Omental fat pad (tissue), 4 donors: ENCODE results near the gene APOBEC3C. TPM values are rescaled to one million over a fixed set of nuclear protein-coding genes. Genes with fewer than 3 reads are reported as not detected.
"Not testable (repeated sequence)": the region's sequence is repeated elsewhere in the genome, so short reads cannot be mapped to it uniquely, and the experiment has no call there.

ENCODE experiments used
- ATAC-seq: fragments of 150-250 bp; one replicate; pipeline ENCODE4 v1.9.1; 2016; ENCODE audit warnings: mild to moderate bottlenecking, moderate library complexity; ENCODE audit not compliant: low FRiP score
- DNase-seq: peaks from one replicate; pipeline ENCODE4 v3.0.0-alpha.2; 2019; ENCODE audit warnings: low spot score
- total RNA-seq, 4 donors: library from RNA; depleted of rRNA; stranded (reverse); fragments of >200 nt; gene quantifications; one replicate each; pipeline ENCODE4 v1.1.0, GENCODE V29; 2016
- TF ChIP-seq, protein P1 (sequence below), 3 donors: fragments of 450-650 bp; IDR thresholded peaks; one replicate each; pipeline ENCODE4 v1.5.1; 2016 to 2017; ENCODE audit warnings: antibody characterized with exemption in 3 of 3, mild to moderate bottlenecking in 3 of 3, moderate library complexity in 2 of 3

Gene APOBEC3C
- total RNA-seq, 4 donors from 2014 or later = 5.8 to 11.0 (median 7.8) TPM

DNA sequence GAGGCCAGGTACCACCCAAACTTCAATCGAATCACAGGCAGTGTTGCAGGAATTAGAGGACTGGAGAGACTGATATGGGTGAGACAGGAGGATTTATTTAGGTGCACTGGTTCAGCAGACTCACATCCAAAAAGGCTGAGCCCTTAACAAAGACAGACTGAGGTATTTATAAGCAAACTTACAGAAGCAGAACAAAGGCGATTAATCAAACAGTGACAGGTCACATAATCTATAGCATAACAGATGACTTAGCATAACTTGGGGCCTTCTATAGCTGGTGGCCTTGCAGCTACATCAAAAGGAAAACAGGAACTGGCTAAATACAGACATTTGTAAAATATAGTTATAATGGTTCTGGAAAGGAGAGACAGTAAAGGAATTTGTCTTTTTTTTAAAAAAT is 29.8 kb upstream of the APOBEC3C start:
- no peak for ATAC-seq
- TF ChIP-seq, protein P1, sequence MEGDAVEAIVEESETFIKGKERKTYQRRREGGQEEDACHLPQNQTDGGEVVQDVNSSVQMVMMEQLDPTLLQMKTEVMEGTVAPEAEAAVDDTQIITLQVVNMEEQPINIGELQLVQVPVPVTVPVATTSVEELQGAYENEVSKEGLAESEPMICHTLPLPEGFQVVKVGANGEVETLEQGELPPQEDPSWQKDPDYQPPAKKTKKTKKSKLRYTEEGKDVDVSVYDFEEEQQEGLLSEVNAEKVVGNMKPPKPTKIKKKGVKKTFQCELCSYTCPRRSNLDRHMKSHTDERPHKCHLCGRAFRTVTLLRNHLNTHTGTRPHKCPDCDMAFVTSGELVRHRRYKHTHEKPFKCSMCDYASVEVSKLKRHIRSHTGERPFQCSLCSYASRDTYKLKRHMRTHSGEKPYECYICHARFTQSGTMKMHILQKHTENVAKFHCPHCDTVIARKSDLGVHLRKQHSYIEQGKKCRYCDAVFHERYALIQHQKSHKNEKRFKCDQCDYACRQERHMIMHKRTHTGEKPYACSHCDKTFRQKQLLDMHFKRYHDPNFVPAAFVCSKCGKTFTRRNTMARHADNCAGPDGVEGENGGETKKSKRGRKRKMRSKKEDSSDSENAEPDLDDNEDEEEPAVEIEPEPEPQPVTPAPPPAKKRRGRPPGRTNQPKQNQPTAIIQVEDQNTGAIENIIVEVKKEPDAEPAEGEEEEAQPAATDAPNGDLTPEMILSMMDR (IDR thresholded peaks at IDR 0.05) = no peak
- no peak for DNase-seq

DNA sequence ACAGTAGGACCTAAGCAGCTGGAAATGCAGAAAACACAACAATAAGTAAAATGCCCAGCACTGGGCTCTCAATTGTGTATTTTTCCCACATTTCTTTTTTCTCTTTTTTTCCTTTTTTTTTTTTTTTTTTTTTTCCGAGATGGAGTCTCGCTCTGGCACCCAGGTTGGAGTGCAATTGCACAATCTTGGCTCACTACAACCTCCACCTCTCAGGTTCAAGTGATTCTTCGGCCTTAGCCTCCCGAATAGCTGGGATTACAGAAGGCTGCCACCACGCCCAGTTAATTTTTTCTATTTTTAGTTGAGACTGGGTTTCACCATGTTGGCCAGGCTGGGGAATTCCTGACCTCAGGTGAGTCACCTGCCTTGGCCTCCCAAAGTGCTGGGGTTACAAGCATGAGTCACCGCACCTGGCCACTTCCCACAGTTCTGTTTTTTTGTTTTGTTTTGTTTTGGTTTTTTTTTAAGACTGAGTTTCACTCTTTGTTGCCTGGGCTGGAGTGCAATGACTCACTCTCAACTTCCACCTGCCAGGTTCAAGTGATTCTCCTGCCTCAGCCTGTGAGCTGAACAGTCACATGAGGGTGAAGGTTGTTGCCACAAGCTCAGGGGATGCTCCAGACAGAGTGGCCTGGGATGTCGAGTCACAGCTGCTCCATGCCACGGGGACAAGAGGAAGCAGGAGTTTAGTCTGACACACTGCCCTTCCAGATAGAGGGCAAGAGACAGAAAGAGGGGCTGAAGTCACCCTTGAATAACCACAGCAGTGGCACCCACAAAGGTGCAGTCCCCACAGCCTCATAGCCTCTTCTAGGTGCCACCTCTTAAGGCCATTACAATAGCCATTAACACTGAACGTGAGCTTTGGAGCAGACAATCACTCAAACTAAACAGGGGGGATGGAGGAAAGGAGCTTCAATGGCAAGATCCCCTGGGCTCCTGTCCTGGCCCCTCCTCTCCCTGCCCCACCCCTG is 29.0 kb upstream of the APOBEC3C start:
- DNase-seq, ATAC-seq: not testable (repeated sequence)

- DNase-seq (no peak), ATAC-seq (no peak)
- TF ChIP-seq, protein P1 (IDR thresholded peaks at IDR 0.05) = no peak
Observed at GRCh38 chr22:38986629-38987028, 27.4 kb upstream of the APOBEC3C start.

DNA sequence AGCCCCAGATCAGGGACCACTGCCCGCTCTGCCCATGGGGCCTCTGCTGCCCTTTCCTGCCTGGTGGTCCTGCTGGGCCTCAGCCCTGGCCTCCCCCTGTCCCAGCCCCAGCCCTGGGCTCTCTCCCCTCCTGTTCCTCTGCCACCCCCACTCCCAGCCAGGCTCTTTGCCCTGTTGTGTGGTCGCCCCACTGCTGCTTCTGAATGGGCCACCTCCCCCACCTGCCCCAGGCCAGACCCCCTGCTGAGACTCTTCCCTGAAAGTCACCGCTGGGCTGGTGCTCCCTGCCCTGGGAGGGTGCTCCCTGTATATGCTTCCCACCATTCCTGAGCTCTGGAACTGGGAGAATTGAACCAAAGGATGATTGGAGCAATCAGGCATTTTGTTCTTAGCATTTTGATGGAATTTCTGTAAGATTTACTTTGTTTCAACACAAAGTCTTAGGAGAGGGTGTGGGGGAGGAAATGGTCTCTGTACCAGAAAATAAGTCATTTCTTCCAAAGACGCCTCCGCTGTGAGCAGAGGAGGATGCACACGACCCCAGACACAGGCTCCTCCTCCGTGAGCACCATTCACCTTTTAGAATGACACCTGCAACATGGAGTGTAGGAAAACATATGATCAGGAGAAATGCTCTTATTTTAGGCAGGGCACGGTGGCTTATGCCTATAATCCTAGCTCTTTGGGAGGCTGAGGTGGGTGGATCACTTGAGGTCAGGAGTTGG is 26.7 kb upstream of the APOBEC3C start:
- TF ChIP-seq, protein P1 (IDR thresholded peaks at IDR 0.05) = no peak
- ATAC-seq = no peak
- DNase-seq = no peak

DNA sequence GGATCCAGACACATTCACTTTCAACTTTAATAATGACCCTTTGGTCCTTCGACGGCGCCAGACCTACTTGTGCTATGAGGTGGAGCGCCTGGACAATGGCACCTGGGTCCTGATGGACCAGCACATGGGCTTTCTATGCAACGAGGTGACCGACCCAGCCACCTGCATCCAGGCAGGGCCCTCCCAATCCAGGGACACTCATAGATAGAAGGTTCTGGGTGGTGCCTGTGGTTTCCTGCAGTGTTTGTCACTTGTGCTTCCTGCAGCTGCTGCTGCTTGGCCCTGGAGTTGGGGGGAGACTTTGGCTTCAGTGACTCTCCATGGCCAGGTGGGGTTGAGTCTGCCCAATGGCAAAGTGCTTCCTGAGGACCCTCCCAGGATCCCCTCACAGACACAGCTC is 24.6 kb upstream of the APOBEC3C start:
- ATAC-seq (no peak), DNase-seq (no peak)
- TF ChIP-seq, protein P1 (IDR thresholded peaks at IDR 0.05) = no peak

GRCh38 chr22:38992871-38993371 is 21.1 kb upstream of the APOBEC3C start:
- not testable (repeated sequence) for ATAC-seq, DNase-seq

DNA sequence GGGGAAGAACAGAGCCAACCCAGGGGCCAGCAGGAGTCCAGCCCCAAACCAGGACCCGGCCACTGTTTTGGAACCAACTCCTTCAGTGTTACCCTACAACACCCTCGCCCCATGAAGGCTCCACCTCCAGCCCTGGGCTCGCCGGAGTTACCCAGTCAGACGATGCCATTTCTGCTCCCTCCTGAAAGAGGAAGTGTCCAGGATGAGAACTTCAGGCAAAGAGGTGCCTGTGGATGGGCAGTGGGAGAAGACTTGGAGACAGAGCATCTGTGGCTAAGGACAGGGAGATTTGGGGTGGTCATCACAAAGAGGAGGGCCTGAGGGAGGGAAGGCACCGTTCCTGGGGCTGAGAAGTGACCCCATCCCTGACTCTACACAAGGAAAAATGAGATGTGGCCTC is 18.0 kb upstream of the APOBEC3C start:
- TF ChIP-seq, protein P1 (IDR thresholded peaks at IDR 0.05) = no peak
- no peak for DNase-seq
- ATAC-seq = no peak
